WTC11 (cell line): Measurements from ENCODE around the gene WTAP. TPM values are rescaled to one million over a fixed set of nuclear protein-coding genes. Genes with fewer than 3 reads are reported as not detected.
"Not testable (repeated sequence)": the region's sequence is repeated elsewhere in the genome, so short reads cannot be mapped to it uniquely, and the experiment has no call there.

Source experiments
- ATAC-seq: fragments of 200-7000 bp; cut with Tn5 transposase; 2 replicates; pipeline ENCODE4 v1.10.0; 2021; ENCODE audit warnings: mild to moderate bottlenecking, moderate library complexity
- CTCF ChIA-PET: fragments of 300-600 bp; sonication (Branson Sonifier 250); formaldehyde crosslinking; loops from one replicate; lab custom pipeline; 2021; ENCODE audit warnings: antibody characterized with exemption; lab: Charles Lee
- POLR2A ChIA-PET: fragments of 350-600 bp; sonication (Branson Sonifier 250); formaldehyde crosslinking; loops from one replicate; lab custom pipeline; 2021; ENCODE audit warnings: antibody characterized with exemption; lab: Charles Lee
- DNase-seq: peaks from one replicate; pipeline ENCODE4 v3.0.0; 2021; ENCODE audit warnings: low spot score
- H3K27ac Mint-ChIP-seq: 2 replicates; pipeline ENCODE4 v1.8.0; 2021; ENCODE audit warnings: mixed read lengths
- H3K27me3 Mint-ChIP-seq: 2 replicates; pipeline ENCODE4 v1.8.0; 2021; ENCODE audit warnings: low read depth, mild to moderate bottlenecking, moderate library complexity, mixed read lengths
- H3K36me3 Mint-ChIP-seq: 2 replicates; pipeline ENCODE4 v1.8.0; 2021; ENCODE audit warnings: mixed read lengths
- H3K4me1 Mint-ChIP-seq: 2 replicates; pipeline ENCODE4 v1.8.0; 2022; ENCODE audit warnings: mixed read lengths
- H3K4me3 Mint-ChIP-seq: 2 replicates; pipeline ENCODE4 v1.8.0; 2021; ENCODE audit warnings: mild to moderate bottlenecking, moderate library complexity, mixed read lengths
- H3K9me3 Mint-ChIP-seq: 2 replicates; pipeline ENCODE4 v1.8.0; 2021; ENCODE audit warnings: mixed read lengths
- EMX1 ChIP-seq: fragments of 250-450 bp; sonication (Bioruptor Pico); IDR thresholded peaks from 2 replicates; pipeline ENCODE4 v1.8.0; 2021; ENCODE audit warnings: mild to moderate bottlenecking
- FOXJ3 ChIP-seq: sonication (generic); formaldehyde crosslinking; IDR thresholded peaks from 2 replicates; pipeline ENCODE4 v1.9.0; 2021; ENCODE audit warnings: missing genetic modification reagents, mild to moderate bottlenecking, borderline replicate concordance
- HMGA2 ChIP-seq: fragments of 250-450 bp; sonication (Bioruptor Pico); IDR thresholded peaks from 2 replicates; pipeline ENCODE4 v1.4.0; 2021; ENCODE audit warnings: mild to moderate bottlenecking, moderate library complexity
- JAZF1 ChIP-seq: fragments of 250-450 bp; sonication (Bioruptor Pico); IDR thresholded peaks from 2 replicates; pipeline ENCODE4 v1.9.0; 2021; ENCODE audit warnings: moderate library complexity, mild to moderate bottlenecking, inconsistent platforms
- KAT7 ChIP-seq: sonication (generic); formaldehyde crosslinking; IDR thresholded peaks from 2 replicates; pipeline ENCODE4 v1.8.1; 2023; ENCODE audit warnings: missing genetic modification reagents, mild to moderate bottlenecking, borderline replicate concordance
- NR1H2 ChIP-seq: sonication (generic); formaldehyde crosslinking; IDR thresholded peaks from 2 replicates; pipeline ENCODE4 v1.9.0; 2021; ENCODE audit warnings: mild to moderate bottlenecking, moderate library complexity, missing genetic modification reagents
- PRRX2 ChIP-seq: fragments of 250-450 bp; sonication (Bioruptor Pico); IDR thresholded peaks from 2 replicates; pipeline ENCODE4 v1.8.0; 2021; ENCODE audit warnings: mild to moderate bottlenecking
- TEAD1 ChIP-seq: sonication (generic); formaldehyde crosslinking; IDR thresholded peaks from 2 replicates; pipeline ENCODE4 v1.8.0; 2022; ENCODE audit warnings: mild to moderate bottlenecking, missing genetic modification reagents
- ZNF219 ChIP-seq: sonication (generic); formaldehyde crosslinking; IDR thresholded peaks from 2 replicates; pipeline ENCODE4 v1.8.0; 2023; ENCODE audit warnings: missing genetic modification reagents, mild to moderate bottlenecking, borderline replicate concordance
- ZNF396 ChIP-seq: fragments of 250-450 bp; sonication (Bioruptor Pico); IDR thresholded peaks from 2 replicates; pipeline ENCODE4 v1.8.0; 2021; ENCODE audit warnings: mild to moderate bottlenecking, moderate library complexity, borderline replicate concordance
- ZNF671 ChIP-seq: fragments of 250-450 bp; sonication (Bioruptor Pico); IDR thresholded peaks from 2 replicates; pipeline ENCODE4 v1.8.0; 2021; ENCODE audit warnings: mild to moderate bottlenecking
- total RNA-seq: library from RNA; stranded (reverse); gene quantifications from 3 replicates; pipeline ENCODE4 v1.2.3, GENCODE V29; 2021
- TF ChIP-seq, protein P1 (sequence below): fragments of 250-450 bp; sonication (Bioruptor Pico); IDR thresholded peaks from 2 replicates; pipeline ENCODE4 v1.9.0; 2021; ENCODE audit warnings: mild to moderate bottlenecking
- TF ChIP-seq, protein P2 (sequence below): sonication (generic); formaldehyde crosslinking; IDR thresholded peaks from 2 replicates; pipeline ENCODE4 v1.8.0; 2022; ENCODE audit warnings: mild to moderate bottlenecking, missing genetic modification reagents
- TF ChIP-seq, protein P3 (sequence below): fragments of 250-450 bp; sonication (Bioruptor Pico); IDR thresholded peaks from 2 replicates; pipeline ENCODE4 v2.1.2; 2022; ENCODE audit warnings: mild to moderate bottlenecking, moderate library complexity
- TF ChIP-seq, protein P4 (sequence below): fragments of 250-450 bp; sonication (Bioruptor Pico); IDR thresholded peaks from 2 replicates; pipeline ENCODE4 v1.9.0; 2021; ENCODE audit warnings: mild to moderate bottlenecking
- TF ChIP-seq, protein P5 (sequence below): sonication (generic); formaldehyde crosslinking; IDR thresholded peaks from 2 replicates; pipeline ENCODE4 v1.8.1; 2023; ENCODE audit warnings: mild to moderate bottlenecking, missing genetic modification reagents, moderate library complexity
- TF ChIP-seq, protein P6 (sequence below): fragments of 250-450 bp; sonication (Bioruptor Pico); conservative IDR thresholded peaks from 2 replicates; pipeline ENCODE4 v1.9.0; 2021; ENCODE audit warnings: mild to moderate bottlenecking
- TF ChIP-seq, protein P7 (sequence below): sonication (generic); formaldehyde crosslinking; IDR thresholded peaks from 2 replicates; pipeline ENCODE4 v1.8.1; 2022; ENCODE audit warnings: low read depth, missing genetic modification reagents, borderline replicate concordance
- TF ChIP-seq, protein P8 (sequence below): fragments of 250-450 bp; sonication (Bioruptor Pico); IDR thresholded peaks from 2 replicates; pipeline ENCODE4 v1.9.0; 2021; ENCODE audit warnings: moderate library complexity, mild to moderate bottlenecking, inconsistent platforms, borderline replicate concordance
- TF ChIP-seq, protein P9 (sequence below): sonication (generic); formaldehyde crosslinking; IDR thresholded peaks from 2 replicates; pipeline ENCODE4 v1.8.0; 2022; ENCODE audit warnings: mild to moderate bottlenecking, missing genetic modification reagents

Gene WTAP
- total RNA-seq, 1 experiment from 2014 or later = 88.8 TPM

DNA sequence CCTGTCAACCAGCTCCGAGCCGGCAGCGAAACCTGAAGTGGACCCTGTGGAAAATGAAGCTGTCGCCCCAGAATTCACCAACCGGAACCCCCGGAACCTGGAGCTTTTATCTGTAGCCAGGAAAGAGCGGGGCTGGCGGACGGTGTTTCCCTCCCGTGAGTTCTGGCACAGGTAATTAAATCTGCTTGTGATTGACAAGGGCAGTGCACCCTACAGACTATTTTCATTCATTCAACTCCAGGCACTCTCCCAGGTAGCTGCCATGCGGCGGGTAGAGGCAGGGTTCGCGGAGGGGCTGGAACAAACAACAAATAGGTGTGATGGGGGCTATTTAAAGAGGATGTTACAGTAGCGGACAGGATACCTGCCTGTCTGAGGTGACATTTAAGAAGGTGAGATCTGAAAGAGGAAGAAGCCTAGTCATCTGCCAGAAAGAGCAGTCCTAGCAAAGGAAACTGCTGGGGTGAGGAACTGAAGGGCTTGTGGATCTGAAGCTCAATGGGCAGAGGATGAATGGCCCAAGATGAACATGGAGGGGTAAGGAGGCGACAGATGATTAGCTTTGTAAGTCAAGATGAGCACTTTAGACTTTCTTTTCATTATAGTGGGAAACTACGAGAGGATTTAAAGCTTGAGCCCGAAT is 63.8 kb downstream of the WTAP start:
- peaks cover 45% of the 10 kb centered on the region for H3K4me1 Mint-ChIP-seq
- no peak for ATAC-seq
- TF ChIP-seq KAT7 (no peak), ZNF219 (no peak)
- TF ChIP-seq, protein P1, sequence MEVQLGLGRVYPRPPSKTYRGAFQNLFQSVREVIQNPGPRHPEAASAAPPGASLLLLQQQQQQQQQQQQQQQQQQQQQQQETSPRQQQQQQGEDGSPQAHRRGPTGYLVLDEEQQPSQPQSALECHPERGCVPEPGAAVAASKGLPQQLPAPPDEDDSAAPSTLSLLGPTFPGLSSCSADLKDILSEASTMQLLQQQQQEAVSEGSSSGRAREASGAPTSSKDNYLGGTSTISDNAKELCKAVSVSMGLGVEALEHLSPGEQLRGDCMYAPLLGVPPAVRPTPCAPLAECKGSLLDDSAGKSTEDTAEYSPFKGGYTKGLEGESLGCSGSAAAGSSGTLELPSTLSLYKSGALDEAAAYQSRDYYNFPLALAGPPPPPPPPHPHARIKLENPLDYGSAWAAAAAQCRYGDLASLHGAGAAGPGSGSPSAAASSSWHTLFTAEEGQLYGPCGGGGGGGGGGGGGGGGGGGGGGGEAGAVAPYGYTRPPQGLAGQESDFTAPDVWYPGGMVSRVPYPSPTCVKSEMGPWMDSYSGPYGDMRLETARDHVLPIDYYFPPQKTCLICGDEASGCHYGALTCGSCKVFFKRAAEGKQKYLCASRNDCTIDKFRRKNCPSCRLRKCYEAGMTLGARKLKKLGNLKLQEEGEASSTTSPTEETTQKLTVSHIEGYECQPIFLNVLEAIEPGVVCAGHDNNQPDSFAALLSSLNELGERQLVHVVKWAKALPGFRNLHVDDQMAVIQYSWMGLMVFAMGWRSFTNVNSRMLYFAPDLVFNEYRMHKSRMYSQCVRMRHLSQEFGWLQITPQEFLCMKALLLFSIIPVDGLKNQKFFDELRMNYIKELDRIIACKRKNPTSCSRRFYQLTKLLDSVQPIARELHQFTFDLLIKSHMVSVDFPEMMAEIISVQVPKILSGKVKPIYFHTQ (CRISPR knock-in tag) = no peak
- TF ChIP-seq, protein P2, sequence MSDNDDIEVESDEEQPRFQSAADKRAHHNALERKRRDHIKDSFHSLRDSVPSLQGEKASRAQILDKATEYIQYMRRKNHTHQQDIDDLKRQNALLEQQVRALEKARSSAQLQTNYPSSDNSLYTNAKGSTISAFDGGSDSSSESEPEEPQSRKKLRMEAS = no peak
- TF ChIP-seq, all 79 proteins: peak for 0
- Mint-ChIP-seq H3K4me3 (peak overlapping the region; percentile 99), H3K27ac (peak overlapping the region; percentile 99), H3K36me3 (peaks cover 62% of the 10 kb centered on the region), H3K9me3 (no peaks in the 10 kb centered on the region), H3K27me3 (no peaks in the 10 kb centered on the region)
- ChIA-PET POLR2A (interaction anchor here (1.0 to 3.5 kb wide), 8 partner anchors 9 to 64 kb away, joined by 3 to 32 read pairs (median 4); partner anchors contain the start of genes ACAT2, PNLDC1 and WTAP), CTCF (interaction anchor here (0.9 to 2.6 kb wide), 7 partner anchors 29 to 297 kb away, joined by 3 to 11 read pairs (median 4); partner anchors contain the start of genes ACAT2 and SOD2)
- no peak for DNase-seq

DNA sequence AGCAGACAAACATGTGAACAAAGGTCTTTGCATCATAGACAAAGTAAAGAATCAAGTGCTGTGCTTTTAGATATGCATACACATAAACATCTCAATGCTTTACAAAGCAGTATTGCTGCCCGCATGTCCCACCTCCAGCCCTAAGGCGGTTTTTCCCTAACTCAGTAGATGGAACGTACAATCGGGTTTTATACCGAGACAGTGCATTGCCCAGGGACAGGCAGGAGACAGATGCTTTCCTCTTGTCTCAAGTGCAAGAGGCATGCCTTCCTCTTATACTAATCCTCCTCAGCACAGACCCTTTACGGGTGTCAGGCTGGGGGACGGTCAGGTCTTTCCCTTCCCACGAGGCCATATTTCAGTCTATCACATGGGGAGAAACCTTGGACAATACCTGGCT is 67.7 kb downstream of the WTAP start:
- CTCF ChIA-PET, H3K4me3 Mint-ChIP-seq, H3K9me3 Mint-ChIP-seq, POLR2A ChIA-PET, H3K27ac Mint-ChIP-seq, ATAC-seq, H3K27me3 Mint-ChIP-seq, DNase-seq: not testable (repeated sequence)
- H3K4me1 Mint-ChIP-seq = peaks cover 27% of the 10 kb centered on the region
- peaks cover 62% of the 10 kb centered on the region for H3K36me3 Mint-ChIP-seq

DNA sequence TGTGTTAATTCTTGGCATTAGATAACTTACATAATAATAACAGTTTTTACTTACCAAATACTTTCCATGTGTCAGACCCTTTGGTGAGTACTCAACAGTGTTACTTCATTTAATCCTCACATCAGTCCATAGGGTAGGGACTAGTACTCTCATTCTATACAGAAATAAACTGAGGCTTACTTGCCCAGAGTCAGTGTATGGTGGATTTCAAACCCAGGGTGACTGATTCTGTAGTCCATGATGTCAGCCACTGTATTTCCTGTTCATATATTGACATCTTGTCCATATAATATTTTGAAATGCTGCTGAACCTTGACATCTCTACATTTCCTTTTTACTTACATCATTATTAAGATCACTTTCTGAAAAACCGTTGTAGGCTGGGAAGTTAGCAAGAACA is 70.2 kb downstream of the WTAP start:
- Mint-ChIP-seq H3K36me3 (peaks cover 44% of the 10 kb centered on the region), H3K27me3 (no peaks in the 10 kb centered on the region)
- no peak for TF ChIP-seq FOXJ3 (CRISPR knock-in tag)
- TF ChIP-seq EMX1 (CRISPR knock-in tag) = no peak
- TF ChIP-seq, protein P3, sequence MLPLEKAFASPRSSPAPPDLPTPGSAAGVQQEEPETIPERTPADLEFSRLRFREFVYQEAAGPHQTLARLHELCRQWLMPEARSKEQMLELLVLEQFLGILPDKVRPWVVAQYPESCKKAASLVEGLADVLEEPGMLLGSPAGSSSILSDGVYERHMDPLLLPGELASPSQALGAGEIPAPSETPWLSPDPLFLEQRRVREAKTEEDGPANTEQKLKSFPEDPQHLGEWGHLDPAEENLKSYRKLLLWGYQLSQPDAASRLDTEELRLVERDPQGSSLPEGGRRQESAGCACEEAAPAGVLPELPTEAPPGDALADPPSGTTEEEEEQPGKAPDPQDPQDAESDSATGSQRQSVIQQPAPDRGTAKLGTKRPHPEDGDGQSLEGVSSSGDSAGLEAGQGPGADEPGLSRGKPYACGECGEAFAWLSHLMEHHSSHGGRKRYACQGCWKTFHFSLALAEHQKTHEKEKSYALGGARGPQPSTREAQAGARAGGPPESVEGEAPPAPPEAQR (CRISPR knock-in tag) = no peak
- no peak for TF ChIP-seq HMGA2 (CRISPR knock-in tag)
- TF ChIP-seq, protein P4, sequence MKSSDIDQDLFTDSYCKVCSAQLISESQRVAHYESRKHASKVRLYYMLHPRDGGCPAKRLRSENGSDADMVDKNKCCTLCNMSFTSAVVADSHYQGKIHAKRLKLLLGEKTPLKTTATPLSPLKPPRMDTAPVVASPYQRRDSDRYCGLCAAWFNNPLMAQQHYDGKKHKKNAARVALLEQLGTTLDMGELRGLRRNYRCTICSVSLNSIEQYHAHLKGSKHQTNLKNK (CRISPR knock-in tag) = no peak
- no peak for TF ChIP-seq ZNF671 (CRISPR knock-in tag)
- no peak for TF ChIP-seq TEAD1
- no peak for TF ChIP-seq PRRX2 (CRISPR knock-in tag)
- no peak for TF ChIP-seq ZNF396
- TF ChIP-seq, protein P5, sequence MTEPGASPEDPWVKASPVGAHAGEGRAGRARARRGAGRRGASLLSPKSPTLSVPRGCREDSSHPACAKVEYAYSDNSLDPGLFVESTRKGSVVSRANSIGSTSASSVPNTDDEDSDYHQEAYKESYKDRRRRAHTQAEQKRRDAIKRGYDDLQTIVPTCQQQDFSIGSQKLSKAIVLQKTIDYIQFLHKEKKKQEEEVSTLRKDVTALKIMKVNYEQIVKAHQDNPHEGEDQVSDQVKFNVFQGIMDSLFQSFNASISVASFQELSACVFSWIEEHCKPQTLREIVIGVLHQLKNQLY (CRISPR knock-in tag) = no peak
- TF ChIP-seq, protein P6, sequence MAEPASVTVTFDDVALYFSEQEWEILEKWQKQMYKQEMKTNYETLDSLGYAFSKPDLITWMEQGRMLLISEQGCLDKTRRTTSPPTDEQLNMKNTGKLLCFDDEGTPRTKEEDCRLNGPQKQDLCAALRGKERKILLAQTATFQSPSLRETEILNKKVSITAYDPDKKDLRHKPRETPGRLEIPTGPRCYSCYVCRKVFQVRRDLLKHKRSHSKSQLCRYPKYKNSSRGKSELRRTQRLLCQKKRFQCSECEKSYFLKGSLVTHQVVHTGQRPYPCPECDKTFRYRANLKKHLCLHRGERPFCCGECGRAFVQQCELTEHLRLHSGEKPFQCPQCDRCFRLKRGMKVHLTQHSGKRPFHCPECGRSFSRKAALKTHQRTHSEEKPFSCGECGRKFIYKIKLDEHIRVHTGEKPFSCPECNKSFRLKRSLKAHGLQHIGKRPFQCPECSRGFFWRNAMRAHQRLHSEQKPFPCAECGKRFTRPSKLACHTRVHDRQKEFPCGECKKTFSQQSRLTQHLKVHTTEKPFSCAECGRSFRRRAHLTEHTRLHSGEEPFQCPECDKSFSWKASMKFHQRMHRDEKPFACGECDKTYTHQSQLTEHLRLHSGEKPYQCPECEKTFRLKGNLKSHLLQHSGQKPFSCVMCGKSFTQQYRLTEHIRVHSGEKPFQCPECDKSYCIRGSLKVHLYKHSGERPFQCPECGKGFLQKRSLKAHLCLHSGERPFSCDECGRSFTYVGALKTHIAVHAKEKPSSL (CRISPR knock-in tag) = no peak
- TF ChIP-seq, protein P7, sequence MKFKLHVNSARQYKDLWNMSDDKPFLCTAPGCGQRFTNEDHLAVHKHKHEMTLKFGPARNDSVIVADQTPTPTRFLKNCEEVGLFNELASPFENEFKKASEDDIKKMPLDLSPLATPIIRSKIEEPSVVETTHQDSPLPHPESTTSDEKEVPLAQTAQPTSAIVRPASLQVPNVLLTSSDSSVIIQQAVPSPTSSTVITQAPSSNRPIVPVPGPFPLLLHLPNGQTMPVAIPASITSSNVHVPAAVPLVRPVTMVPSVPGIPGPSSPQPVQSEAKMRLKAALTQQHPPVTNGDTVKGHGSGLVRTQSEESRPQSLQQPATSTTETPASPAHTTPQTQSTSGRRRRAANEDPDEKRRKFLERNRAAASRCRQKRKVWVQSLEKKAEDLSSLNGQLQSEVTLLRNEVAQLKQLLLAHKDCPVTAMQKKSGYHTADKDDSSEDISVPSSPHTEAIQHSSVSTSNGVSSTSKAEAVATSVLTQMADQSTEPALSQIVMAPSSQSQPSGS (CRISPR knock-in tag) = no peak
- TF ChIP-seq JAZF1 (CRISPR knock-in tag) = no peak
- TF ChIP-seq, protein P8, sequence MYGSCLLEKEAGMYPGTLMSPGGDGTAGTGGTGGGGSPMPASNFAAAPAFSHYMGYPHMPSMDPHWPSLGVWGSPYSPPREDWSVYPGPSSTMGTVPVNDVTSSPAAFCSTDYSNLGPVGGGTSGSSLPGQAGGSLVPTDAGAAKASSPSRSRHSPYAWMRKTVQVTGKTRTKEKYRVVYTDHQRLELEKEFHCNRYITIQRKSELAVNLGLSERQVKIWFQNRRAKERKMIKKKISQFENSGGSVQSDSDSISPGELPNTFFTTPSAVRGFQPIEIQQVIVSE (CRISPR knock-in tag) = no peak
- no peak for TF ChIP-seq NR1H2 (CRISPR knock-in tag)
- TF ChIP-seq, protein P9, sequence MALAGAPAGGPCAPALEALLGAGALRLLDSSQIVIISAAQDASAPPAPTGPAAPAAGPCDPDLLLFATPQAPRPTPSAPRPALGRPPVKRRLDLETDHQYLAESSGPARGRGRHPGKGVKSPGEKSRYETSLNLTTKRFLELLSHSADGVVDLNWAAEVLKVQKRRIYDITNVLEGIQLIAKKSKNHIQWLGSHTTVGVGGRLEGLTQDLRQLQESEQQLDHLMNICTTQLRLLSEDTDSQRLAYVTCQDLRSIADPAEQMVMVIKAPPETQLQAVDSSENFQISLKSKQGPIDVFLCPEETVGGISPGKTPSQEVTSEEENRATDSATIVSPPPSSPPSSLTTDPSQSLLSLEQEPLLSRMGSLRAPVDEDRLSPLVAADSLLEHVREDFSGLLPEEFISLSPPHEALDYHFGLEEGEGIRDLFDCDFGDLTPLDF (CRISPR knock-in tag) = no peak

More for the DNA sequence above, 70.2 kb downstream of the WTAP start:
- Mint-ChIP-seq H3K27ac (no peak overlapping the region), H3K4me1 (peaks cover 16% of the 10 kb centered on the region), H3K4me3 (no peak overlapping the region), H3K9me3 (no peaks in the 10 kb centered on the region)
- ChIA-PET CTCF (no interaction called here), POLR2A (interaction anchor here (0.8 kb wide), 1 partner anchor 12 kb away, joined by 4 read pairs; no protein-coding TSS in a partner anchor)
- ATAC-seq (no peak), DNase-seq (no peak)
